Upper lobe of left lung (tissue), 4 donors: Measurements from ENCODE around the gene LRP1.

ENCODE experiments used
- EP300 ChIP-seq, 4 donors: sonication (generic); formaldehyde crosslinking; IDR thresholded peaks; one replicate each; pipeline ENCODE4 v1.5.1; 2017; ENCODE audit warnings: antibody characterized with exemption in 4 of 4, control low read depth in 2 of 4
- POLR2A ChIP-seq, 4 donors: fragments of 450-650 bp; IDR thresholded peaks; one replicate each; pipeline ENCODE4 v1.5.1; 2016 to 2017; ENCODE audit warnings: antibody characterized with exemption in 4 of 4, mild to moderate bottlenecking in 2 of 4
- TF ChIP-seq, protein P1 (sequence below), 6 experiments: fragments of 450-650 bp in 4 of 6; fragments of 200-600 bp in 2 of 6; sonication (generic) in 2 of 6; IDR thresholded peaks; one replicate each; pipeline ENCODE4 v1.5.1; 2016 to 2019; ENCODE audit warnings: antibody characterized with exemption in 6 of 6

DNA sequence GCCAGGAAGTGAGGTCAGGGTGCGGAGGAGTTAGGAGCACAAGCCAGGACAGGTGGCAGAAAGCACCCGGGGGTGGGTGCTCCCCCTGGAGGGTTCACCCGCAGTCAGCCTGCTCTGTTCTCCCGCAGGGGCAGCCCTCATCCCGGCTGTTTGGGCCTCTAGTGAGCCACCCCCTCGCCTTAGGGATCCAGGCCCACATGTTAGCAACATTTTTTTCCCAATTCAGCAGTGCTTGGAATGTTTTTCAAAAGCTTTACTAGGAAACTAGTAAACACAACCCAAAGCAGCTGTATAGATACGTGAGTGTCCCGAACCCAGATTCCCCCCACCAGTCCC, 59.8 kb downstream of the LRP1 start:
- TF ChIP-seq POLR2A (IDR thresholded peaks at IDR 0.05): no peak
- no peak for TF ChIP-seq EP300 (IDR thresholded peaks at IDR 0.05)
- TF ChIP-seq, protein P1, sequence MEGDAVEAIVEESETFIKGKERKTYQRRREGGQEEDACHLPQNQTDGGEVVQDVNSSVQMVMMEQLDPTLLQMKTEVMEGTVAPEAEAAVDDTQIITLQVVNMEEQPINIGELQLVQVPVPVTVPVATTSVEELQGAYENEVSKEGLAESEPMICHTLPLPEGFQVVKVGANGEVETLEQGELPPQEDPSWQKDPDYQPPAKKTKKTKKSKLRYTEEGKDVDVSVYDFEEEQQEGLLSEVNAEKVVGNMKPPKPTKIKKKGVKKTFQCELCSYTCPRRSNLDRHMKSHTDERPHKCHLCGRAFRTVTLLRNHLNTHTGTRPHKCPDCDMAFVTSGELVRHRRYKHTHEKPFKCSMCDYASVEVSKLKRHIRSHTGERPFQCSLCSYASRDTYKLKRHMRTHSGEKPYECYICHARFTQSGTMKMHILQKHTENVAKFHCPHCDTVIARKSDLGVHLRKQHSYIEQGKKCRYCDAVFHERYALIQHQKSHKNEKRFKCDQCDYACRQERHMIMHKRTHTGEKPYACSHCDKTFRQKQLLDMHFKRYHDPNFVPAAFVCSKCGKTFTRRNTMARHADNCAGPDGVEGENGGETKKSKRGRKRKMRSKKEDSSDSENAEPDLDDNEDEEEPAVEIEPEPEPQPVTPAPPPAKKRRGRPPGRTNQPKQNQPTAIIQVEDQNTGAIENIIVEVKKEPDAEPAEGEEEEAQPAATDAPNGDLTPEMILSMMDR (IDR thresholded peaks at IDR 0.05): no peak
